Fibroblast of lung (primary cell): ENCODE data around the gene LMO7.

Experiments
- CTCF ChIP-seq, 2 donors: IDR thresholded peaks in 1 of 2; conservative IDR thresholded peaks in 1 of 2; 1 replicate in 1 of 2; 2 replicates in 1 of 2; pipeline ENCODE4 v1.5.1; 2011 to 2012; ENCODE audit warnings: low read length in 2 of 2, control low read depth in 1 of 2, inconsistent platforms in 1 of 2, low read depth in 1 of 2, mild to moderate bottlenecking in 1 of 2
- EZH2 ChIP-seq: IDR thresholded peaks from 2 replicates; pipeline ENCODE4 v1.5.1; 2012; ENCODE audit warnings: low read length, control low read depth, mild to moderate bottlenecking; ENCODE audit errors: missing control alignments

DNA sequence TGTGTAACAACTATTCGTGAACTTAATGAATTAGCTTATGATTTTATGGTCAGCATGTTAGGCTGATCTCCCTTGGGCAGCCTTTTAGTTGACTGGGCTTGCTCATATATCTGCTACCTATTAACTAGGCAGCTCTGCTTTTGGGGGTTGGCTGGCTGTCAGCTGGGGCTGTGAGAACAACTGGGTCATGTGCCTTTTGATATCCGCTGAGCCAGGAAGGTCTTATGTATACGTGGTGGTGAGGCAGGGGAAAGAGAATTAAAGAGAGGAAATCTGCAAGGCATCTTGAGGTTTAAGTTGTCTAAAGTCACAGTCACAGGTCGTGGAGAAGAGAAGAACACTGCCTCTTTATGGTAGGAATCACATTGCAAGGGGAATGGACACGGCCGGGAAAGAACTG lies 206.9 kb downstream of the LMO7 start:
- TF ChIP-seq CTCF (conservative IDR thresholded peaks at IDR 0.05 in 1 of 2, IDR thresholded peaks at IDR 0.05 in 1 of 2; ENCODE audit: low read depth in 1 of 2, low read length in 2 of 2) (no peak), EZH2 (no peak)
